Measurements from ENCODE around the gene CCDC91. TPM values are rescaled to one million over a fixed set of nuclear protein-coding genes. Genes with fewer than 3 reads are reported as not detected.

The CCDC91 gene
- total RNA-seq, 1 experiment from 2014 or later = 15.7 TPM

DNA sequence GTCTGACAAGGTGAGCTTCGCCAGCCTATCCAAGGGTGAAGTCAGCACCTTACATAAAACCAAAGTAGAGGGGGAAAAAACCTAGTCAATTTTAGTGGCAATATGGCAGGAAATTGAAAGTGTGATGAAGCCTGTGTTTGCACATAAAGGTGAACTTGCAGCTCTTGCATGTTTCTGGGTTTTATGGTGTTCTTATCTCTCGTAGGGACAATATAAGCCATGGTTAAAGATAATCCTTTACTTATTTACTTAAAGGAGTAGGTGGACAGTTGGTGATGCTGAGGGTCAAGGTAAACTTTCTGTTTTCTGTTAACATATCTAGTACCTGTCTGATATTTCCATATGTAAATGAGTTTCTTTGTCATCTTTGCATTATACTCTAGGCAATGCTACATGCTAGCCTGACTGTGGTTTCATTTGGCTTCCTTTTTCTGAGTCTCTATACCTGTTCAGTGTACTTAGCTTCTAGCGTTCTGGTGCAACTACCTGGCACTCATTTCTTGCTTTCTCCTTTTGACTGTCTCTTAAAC lies 32.8 kb downstream of the CCDC91 start (continued):
- TF ChIP-seq, protein P1, sequence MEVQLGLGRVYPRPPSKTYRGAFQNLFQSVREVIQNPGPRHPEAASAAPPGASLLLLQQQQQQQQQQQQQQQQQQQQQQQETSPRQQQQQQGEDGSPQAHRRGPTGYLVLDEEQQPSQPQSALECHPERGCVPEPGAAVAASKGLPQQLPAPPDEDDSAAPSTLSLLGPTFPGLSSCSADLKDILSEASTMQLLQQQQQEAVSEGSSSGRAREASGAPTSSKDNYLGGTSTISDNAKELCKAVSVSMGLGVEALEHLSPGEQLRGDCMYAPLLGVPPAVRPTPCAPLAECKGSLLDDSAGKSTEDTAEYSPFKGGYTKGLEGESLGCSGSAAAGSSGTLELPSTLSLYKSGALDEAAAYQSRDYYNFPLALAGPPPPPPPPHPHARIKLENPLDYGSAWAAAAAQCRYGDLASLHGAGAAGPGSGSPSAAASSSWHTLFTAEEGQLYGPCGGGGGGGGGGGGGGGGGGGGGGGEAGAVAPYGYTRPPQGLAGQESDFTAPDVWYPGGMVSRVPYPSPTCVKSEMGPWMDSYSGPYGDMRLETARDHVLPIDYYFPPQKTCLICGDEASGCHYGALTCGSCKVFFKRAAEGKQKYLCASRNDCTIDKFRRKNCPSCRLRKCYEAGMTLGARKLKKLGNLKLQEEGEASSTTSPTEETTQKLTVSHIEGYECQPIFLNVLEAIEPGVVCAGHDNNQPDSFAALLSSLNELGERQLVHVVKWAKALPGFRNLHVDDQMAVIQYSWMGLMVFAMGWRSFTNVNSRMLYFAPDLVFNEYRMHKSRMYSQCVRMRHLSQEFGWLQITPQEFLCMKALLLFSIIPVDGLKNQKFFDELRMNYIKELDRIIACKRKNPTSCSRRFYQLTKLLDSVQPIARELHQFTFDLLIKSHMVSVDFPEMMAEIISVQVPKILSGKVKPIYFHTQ (CRISPR knock-in tag; IDR thresholded peaks at IDR 0.05) = no peak
- TF ChIP-seq ZNF317 (CRISPR knock-in tag; IDR thresholded peaks at IDR 0.05; ENCODE audit: borderline replicate concordance, low read depth) (no peak), IRF2 (CRISPR knock-in tag; IDR thresholded peaks at IDR 0.05; ENCODE audit: borderline replicate concordance, low read depth) (no peak), GABPB1 (CRISPR knock-in tag; IDR thresholded peaks at IDR 0.05) (no peak)

DNA sequence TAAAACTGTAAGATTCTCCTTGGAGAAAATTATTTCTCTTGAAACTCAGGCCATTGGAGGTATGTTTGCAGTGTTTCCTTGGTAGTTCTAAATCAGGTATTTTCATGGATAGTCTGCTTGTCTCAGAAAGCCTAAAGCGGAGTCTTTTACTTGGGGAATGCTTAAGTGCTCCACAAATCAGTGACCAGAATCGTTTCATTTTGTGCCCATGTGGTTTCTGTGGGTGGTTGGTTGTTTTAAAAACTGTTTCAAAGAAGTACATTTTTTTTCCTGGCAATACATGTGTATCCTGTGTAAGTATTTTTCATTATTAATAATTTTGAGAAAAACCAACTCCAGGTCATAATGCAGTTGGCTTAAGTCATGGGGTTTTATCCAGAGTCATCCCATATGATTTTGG lies 33.6 kb downstream of the CCDC91 start:
- no peaks in the 10 kb centered on the region for H3K27me3 Mint-ChIP-seq (ENCODE audit: low read depth)
- ATAC-seq (no peak), DNase-seq (ENCODE audit: low spot score) (no peak)
- no peak overlapping the region for H3K4me3 Mint-ChIP-seq
- ChIA-PET CTCF (no interaction called here), POLR2A (no interaction called here)
- peaks cover 8% of the 10 kb centered on the region for H3K36me3 Mint-ChIP-seq
- peaks cover 12% of the 10 kb centered on the region for H3K9me3 Mint-ChIP-seq
- H3K4me1 Mint-ChIP-seq = peaks cover 28% of the 10 kb centered on the region
- TF ChIP-seq FOXJ3 (CRISPR knock-in tag; IDR thresholded peaks at IDR 0.05; ENCODE audit: borderline replicate concordance) (no peak), RORB (CRISPR knock-in tag; IDR thresholded peaks at IDR 0.05) (no peak), FOXK1 (CRISPR knock-in tag; IDR thresholded peaks at IDR 0.05) (no peak), ZNF671 (CRISPR knock-in tag; IDR thresholded peaks at IDR 0.05) (no peak), GTF2I (CRISPR knock-in tag; conservative IDR thresholded peaks at IDR 0.05) (no peak), ATF1 (CRISPR knock-in tag; IDR thresholded peaks at IDR 0.05) (no peak), SOX15 (CRISPR knock-in tag; IDR thresholded peaks at IDR 0.05) (no peak), GRHL2 (CRISPR knock-in tag; IDR thresholded peaks at IDR 0.05; ENCODE audit: insufficient replicate concordance, severe bottlenecking) (no peak), PRRX2 (CRISPR knock-in tag; IDR thresholded peaks at IDR 0.05) (no peak), ESRRA (CRISPR knock-in tag; IDR thresholded peaks at IDR 0.05; ENCODE audit: borderline replicate concordance) (no peak), OVOL2 (CRISPR knock-in tag; IDR thresholded peaks at IDR 0.05; ENCODE audit: borderline replicate concordance) (no peak), EMX1 (CRISPR knock-in tag; IDR thresholded peaks at IDR 0.05) (no peak), NFYB (CRISPR knock-in tag; conservative IDR thresholded peaks at IDR 0.05; ENCODE audit: low read depth) (no peak)
- TF ChIP-seq, protein P2, sequence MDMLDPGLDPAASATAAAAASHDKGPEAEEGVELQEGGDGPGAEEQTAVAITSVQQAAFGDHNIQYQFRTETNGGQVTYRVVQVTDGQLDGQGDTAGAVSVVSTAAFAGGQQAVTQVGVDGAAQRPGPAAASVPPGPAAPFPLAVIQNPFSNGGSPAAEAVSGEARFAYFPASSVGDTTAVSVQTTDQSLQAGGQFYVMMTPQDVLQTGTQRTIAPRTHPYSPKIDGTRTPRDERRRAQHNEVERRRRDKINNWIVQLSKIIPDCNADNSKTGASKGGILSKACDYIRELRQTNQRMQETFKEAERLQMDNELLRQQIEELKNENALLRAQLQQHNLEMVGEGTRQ (CRISPR knock-in tag; IDR thresholded peaks at IDR 0.05) = no peak
- TF ChIP-seq, protein P3, sequence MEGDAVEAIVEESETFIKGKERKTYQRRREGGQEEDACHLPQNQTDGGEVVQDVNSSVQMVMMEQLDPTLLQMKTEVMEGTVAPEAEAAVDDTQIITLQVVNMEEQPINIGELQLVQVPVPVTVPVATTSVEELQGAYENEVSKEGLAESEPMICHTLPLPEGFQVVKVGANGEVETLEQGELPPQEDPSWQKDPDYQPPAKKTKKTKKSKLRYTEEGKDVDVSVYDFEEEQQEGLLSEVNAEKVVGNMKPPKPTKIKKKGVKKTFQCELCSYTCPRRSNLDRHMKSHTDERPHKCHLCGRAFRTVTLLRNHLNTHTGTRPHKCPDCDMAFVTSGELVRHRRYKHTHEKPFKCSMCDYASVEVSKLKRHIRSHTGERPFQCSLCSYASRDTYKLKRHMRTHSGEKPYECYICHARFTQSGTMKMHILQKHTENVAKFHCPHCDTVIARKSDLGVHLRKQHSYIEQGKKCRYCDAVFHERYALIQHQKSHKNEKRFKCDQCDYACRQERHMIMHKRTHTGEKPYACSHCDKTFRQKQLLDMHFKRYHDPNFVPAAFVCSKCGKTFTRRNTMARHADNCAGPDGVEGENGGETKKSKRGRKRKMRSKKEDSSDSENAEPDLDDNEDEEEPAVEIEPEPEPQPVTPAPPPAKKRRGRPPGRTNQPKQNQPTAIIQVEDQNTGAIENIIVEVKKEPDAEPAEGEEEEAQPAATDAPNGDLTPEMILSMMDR (IDR thresholded peaks at IDR 0.05) = no peak
- TF ChIP-seq, protein P4, sequence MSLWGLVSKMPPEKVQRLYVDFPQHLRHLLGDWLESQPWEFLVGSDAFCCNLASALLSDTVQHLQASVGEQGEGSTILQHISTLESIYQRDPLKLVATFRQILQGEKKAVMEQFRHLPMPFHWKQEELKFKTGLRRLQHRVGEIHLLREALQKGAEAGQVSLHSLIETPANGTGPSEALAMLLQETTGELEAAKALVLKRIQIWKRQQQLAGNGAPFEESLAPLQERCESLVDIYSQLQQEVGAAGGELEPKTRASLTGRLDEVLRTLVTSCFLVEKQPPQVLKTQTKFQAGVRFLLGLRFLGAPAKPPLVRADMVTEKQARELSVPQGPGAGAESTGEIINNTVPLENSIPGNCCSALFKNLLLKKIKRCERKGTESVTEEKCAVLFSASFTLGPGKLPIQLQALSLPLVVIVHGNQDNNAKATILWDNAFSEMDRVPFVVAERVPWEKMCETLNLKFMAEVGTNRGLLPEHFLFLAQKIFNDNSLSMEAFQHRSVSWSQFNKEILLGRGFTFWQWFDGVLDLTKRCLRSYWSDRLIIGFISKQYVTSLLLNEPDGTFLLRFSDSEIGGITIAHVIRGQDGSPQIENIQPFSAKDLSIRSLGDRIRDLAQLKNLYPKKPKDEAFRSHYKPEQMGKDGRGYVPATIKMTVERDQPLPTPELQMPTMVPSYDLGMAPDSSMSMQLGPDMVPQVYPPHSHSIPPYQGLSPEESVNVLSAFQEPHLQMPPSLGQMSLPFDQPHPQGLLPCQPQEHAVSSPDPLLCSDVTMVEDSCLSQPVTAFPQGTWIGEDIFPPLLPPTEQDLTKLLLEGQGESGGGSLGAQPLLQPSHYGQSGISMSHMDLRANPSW (CRISPR knock-in tag; conservative IDR thresholded peaks at IDR 0.05; ENCODE audit: low read depth) = no peak
- peak overlapping the region; percentile 33; the same call in 1 of the 2 replicates for H3K27ac Mint-ChIP-seq
